ENCODE data around the gene HDAC1. TPM values are rescaled to one million over a fixed set of nuclear protein-coding genes. Genes with fewer than 3 reads are reported as not detected.
"Not testable (repeated sequence)": the region's sequence is repeated elsewhere in the genome, so short reads cannot be mapped to it uniquely, and the experiment has no call there.

HDAC1 gene
- total RNA-seq, 4 donors from 2014 or later: 78.2 to 96.8 (median 85.0) TPM

GRCh38 chr1:32353886-32354570 is 62.1 kb downstream of the HDAC1 start:
- H3K36me3 ChIP-seq: no peaks in the 10 kb centered on the region
- no peak overlapping the region for H3K4me3 ChIP-seq (replicated peaks in 1 of 3)
- H3K9me3 ChIP-seq: no peaks in the 10 kb centered on the region
- TF ChIP-seq, protein P1, sequence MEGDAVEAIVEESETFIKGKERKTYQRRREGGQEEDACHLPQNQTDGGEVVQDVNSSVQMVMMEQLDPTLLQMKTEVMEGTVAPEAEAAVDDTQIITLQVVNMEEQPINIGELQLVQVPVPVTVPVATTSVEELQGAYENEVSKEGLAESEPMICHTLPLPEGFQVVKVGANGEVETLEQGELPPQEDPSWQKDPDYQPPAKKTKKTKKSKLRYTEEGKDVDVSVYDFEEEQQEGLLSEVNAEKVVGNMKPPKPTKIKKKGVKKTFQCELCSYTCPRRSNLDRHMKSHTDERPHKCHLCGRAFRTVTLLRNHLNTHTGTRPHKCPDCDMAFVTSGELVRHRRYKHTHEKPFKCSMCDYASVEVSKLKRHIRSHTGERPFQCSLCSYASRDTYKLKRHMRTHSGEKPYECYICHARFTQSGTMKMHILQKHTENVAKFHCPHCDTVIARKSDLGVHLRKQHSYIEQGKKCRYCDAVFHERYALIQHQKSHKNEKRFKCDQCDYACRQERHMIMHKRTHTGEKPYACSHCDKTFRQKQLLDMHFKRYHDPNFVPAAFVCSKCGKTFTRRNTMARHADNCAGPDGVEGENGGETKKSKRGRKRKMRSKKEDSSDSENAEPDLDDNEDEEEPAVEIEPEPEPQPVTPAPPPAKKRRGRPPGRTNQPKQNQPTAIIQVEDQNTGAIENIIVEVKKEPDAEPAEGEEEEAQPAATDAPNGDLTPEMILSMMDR (IDR thresholded peaks at IDR 0.05): no peak
- no peak for TF ChIP-seq POLR2A (IDR thresholded peaks at IDR 0.05)
- H3K4me1 ChIP-seq: peaks cover 19 to 43% of the 10 kb centered on the region in 2 donors
- peak overlapping the region in 1 of 3 donors; percentile 32 for H3K27ac ChIP-seq
- intact Hi-C loops (cut with DNase I): no loop called here
- peak in 1 of 2 donors; percentile 42 for DNase-seq
- 43 to 44% methylated on average over 2 of the region's 2 CpGs for WGBS, 2 donors
- H3K27me3 ChIP-seq: no peaks in the 10 kb centered on the region

- H3K4me3 ChIP-seq (replicated peaks in 1 of 3); DNase-seq; H3K36me3 ChIP-seq; H3K27ac ChIP-seq; H3K27me3 ChIP-seq; H3K9me3 ChIP-seq; intact Hi-C loops (cut with DNase I): not testable (repeated sequence)
- 91 to 98% methylated on average over 6 of the region's 6 CpGs for WGBS, 2 donors
- H3K4me1 ChIP-seq: peaks cover 17 to 27% of the 10 kb centered on the region in 2 donors
Observed at GRCh38 chr1:32355778-32356177, 63.9 kb downstream of the HDAC1 start.

DNA sequence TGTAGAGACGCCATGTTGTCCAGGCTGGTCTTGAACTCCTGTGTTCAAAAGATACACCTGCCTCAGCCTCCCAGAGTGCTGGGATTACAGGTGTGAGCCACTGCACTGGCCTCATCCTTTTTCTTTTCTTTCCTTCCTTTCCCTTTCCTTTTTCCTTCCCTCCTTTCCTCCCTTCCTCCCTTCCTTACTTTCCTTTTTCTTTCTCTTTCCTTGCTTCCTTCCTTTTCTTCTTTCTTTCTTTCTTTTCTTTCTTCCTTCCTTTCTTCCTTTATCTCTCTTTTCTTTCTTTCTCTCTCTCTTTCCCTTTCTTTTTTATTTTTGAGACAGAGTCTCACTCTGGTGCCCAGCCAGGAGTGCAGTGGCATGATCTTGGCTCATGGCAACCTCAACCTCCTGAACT is 64.6 kb downstream of the HDAC1 start:
- TF ChIP-seq, protein P1 (IDR thresholded peaks at IDR 0.05): no peak
- TF ChIP-seq POLR2A (IDR thresholded peaks at IDR 0.05): no peak
- 100% methylated on average over 1 of the region's 1 CpG for WGBS, 2 donors

DNA sequence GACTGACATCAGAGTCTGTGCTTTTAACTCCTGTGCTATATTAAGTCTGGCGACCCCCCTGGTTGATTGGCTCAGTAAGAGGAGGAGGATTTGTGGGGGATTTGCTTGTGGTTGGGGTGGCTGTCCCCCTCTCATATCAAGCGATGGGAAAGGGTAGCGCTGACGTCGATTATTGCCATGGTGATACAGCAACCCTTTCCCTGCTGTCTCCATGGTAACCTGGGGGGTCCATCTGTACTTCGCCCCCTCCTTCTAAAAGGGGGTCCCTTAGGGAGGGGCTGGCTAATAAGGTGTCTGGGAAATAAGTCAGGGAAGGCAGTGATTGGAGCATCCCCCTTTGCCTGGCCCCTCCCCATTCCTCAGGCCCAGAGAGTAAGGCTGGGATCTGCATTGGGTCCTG is 65.7 kb downstream of the HDAC1 start:
- intact Hi-C loops (cut with DNase I): no loop called here
- H3K36me3 ChIP-seq: no peaks in the 10 kb centered on the region
- no peak for DNase-seq
- H3K9me3 ChIP-seq: no peaks in the 10 kb centered on the region
- TF ChIP-seq POLR2A (IDR thresholded peaks at IDR 0.05): no peak
- TF ChIP-seq, protein P1 (IDR thresholded peaks at IDR 0.05): no peak
- no peak overlapping the region for H3K4me3 ChIP-seq (replicated peaks in 1 of 3)
- no peak overlapping the region for H3K27ac ChIP-seq
- 54 to 79% methylated on average over 6 of the region's 6 CpGs for WGBS, 2 donors
- H3K27me3 ChIP-seq: no peaks in the 10 kb centered on the region
- H3K4me1 ChIP-seq: peaks cover 22 to 33% of the 10 kb centered on the region in 2 donors

More for the DNA sequence above, 64.6 kb downstream of the HDAC1 start:
- Histone ChIP-seq H3K27ac (no peak overlapping the region), H3K9me3 (no peaks in the 10 kb centered on the region), H3K4me1 (peaks cover 16 to 28% of the 10 kb centered on the region in 2 donors), H3K27me3 (no peaks in the 10 kb centered on the region), H3K36me3 (no peaks in the 10 kb centered on the region), H3K4me3 (replicated peaks in 1 of 3) (no peak overlapping the region)
- DNase-seq: no peak
- intact Hi-C loops (cut with DNase I): no loop called here

DNA sequence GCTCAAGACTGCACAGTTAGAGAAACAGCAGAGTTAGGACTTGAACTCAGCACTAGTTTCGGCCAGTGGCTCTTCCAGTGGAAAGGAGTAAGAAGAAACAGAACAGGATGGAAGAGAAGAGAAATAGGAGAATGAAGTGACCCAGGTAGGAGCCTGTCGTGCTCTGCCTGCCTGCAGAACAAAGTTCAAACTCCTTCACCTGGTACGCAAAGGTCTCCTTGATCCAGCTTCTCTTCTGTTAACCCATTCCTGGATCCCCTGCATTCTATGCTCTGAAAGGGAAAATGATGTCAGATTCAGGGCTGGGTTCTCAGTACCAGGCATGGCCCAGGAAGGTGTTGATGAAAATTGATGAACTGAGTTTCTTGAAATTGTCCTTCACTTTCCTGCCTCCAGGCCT is 66.6 kb downstream of the HDAC1 start:
- WGBS, 2 donors: 84 to 85% methylated on average over 3 of the region's 3 CpGs

More for the DNA sequence above, 66.6 kb downstream of the HDAC1 start:
- intact Hi-C loops (cut with DNase I): no loop called here
- H3K27ac ChIP-seq: no peak overlapping the region
- peaks cover 14 to 30% of the 10 kb centered on the region in 2 donors for H3K4me1 ChIP-seq
- no peak overlapping the region for H3K4me3 ChIP-seq (replicated peaks in 1 of 3)
- H3K9me3 ChIP-seq: no peaks in the 10 kb centered on the region
- DNase-seq: no peak
- no peaks in the 10 kb centered on the region for H3K27me3 ChIP-seq
- H3K36me3 ChIP-seq: no peaks in the 10 kb centered on the region
- no peak for TF ChIP-seq POLR2A (IDR thresholded peaks at IDR 0.05)
- TF ChIP-seq, protein P1 (IDR thresholded peaks at IDR 0.05): no peak
